Measurements from ENCODE around the gene ARID4A.
A peak's percentile ranks its signal among the peaks of the same experiment; 100 is the strongest.
"Not testable (repeated sequence)": the region's sequence is repeated elsewhere in the genome, so short reads cannot be mapped to it uniquely, and the experiment has no call there.

ARID4A gene

DNA sequence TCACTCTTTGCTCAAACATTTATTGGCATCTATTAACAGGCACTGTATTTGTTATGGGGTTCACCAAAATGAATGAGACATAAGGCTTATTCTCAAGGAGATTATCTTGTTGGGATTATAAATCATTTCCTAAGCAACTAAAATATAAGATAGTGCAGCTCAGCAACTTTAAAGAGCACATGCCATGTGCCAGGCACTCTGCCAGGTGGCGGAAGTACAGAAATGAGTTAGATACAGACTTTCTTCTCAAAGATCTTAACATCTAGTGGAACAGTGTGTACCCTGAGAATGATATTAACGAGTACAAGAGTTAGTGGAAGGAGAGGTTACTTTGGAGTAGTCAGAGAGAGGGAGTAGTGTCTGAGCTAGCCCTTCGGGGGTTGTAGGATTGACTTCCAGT, 68.9 kb downstream of the ARID4A start:
- no peak for DNase-seq

DNA sequence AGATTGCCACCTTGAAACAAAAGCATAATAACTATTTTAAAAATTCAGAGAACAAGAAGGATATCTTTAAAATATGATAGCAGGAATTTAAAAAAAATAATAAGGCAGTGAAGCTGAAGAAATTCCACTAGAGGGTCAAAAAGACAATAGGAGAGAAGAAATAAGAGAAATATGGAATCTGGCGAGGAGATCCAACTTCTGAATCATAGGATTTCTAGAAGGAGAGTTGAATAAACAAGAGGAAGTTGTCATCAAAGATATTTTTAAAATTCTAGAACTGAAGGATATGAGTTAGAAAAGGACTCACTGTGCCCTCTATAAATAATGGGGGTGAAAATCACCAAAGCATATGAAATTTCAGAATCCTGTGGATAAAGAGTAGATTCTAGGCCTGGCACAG, 70.6 kb downstream of the ARID4A start:
- DNase-seq, result no peak

DNA sequence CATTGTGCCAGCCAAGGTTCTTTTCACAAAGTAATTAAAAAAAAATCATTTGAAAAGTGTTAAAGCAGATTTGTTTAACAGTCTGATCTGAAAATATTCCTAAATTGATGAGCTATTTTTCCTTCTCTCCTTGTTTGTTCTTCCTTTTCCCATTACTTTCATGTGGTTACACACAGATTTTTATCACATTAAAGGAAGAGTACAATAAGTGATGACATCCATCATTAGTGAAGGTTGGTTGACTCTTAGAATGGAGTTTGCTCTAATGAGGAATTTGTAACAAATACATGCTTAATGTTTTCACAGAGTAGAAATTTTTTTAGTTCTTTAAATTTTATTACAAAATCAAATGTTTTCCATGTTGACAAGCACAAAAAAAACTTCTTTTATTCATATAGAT, 78.4 kb downstream of the ARID4A start:
- no peak for DNase-seq

DNA sequence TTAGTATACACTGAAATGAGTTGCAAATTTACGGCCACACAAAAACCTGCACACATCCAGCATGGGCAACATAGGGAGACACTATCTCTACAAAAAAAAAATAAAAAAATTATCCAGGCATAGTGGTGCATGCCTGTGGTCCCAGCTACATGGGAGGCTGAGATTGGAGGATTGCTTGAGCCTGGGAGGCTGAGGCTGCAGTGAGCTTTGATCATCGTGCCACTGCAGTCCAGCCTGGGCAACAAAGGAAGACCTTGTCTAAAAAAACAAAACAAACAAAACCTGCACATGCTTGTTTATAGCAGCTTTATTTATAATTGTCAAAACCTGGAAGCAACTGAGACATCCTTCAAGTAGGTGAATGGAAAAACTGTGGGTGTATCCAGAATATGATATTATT, 92.5 kb downstream of the ARID4A start:
- DNase-seq, result no peak

- no peak for DNase-seq
Measured at GRCh38 chr14:58395562-58395811, 97.1 kb downstream of the ARID4A start.

DNA sequence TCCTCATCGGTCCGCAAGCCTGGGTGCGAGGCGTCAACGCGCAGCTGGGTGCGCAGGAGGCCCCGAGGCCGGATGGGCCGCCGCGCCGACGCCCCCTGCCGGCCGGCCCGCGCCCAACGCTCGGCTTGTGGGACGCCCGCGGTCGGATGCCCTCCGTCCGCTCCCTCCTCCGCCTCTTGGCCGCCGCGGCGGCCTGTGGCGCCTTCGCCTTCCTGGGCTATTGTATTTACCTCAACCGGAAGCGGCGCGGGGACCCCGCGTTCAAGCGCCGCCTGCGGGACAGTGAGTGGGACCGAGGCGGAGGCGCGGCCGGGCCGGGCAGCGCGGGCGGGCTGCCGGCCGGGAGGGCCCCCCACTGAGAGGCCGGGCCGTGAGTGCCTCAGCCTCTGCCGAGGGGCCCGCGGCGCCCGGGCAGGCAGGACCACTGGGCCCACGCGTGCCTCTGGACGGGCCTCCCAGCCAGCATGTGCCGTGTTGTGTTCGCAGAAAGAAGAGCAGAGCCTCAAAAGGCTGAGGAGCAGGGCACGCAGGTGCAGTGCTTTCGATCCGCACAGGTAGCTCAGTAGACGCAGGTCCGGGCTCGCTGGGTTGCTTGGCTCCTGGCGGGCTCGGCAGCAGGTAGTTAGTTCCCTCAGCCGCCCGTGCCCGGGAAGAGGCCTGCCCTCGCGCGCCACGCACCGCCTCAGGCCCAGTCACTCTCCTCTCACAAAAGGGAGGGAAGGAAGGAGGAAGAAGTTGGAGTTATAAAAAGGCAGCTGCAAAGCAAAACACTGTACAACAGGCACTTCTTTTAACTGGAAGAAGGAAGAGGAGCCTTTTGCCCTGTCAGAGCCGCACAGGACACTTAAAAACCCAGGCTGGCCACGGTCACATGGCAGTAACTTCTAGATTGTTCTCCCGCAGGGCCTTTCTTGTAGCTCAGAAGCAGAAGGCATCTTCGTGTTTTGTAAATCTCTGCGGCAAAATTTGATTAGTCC, 97.7 kb downstream of the ARID4A start, which contains the start of gene TOMM20L:
Gene TOMM20L (plus strand): TSS at position 119 of the 977 bp plus-strand sequence. CDS start 28 bp downstream, at position 147.
- DNase-seq, result peak; percentile 54

DNA sequence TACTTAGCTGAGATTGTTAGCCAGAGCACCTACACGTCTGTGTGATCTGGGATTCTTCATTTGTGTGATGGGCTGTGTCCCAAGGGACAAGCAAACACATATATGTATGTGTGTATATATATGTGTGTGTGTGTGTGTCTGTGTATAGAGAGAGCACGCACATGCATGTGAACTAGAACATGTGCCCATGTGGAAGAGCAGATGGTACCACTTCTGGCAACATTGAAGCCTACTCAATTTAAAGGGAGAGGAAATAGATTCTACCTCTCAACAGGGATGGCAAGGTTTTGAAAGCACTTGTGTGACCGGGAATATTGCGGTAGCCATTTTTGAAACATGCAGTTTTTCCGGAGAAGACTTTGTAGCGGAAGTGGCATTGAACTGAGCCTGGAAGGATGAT, 98.8 kb downstream of the ARID4A start:
- no peak for DNase-seq

DNA sequence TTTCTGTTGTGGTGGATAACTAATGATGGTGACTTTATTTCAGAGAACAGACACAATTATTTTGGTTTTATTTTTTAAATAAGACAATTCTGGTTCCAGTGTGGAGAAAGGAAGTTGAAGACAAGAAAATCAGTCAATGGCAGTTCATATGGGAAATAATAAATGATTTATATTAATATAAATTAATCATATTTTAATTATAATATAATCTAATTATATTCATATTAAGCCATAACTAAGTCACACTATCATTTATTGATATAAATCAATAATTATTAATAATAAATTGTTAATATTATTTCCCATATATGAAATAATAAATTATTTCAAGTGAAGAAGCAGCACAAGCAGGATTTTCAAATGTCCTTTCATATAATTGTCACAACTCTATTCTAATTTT, 100.1 kb downstream of the ARID4A start:
- no peak for DNase-seq

GRCh38 chr14:58398895-58399294, 100.5 kb downstream of the ARID4A start:
- no peak for DNase-seq

- DNase-seq, result no peak
Measured at GRCh38 chr14:58401587-58401986, 103.2 kb downstream of the ARID4A start.

DNA sequence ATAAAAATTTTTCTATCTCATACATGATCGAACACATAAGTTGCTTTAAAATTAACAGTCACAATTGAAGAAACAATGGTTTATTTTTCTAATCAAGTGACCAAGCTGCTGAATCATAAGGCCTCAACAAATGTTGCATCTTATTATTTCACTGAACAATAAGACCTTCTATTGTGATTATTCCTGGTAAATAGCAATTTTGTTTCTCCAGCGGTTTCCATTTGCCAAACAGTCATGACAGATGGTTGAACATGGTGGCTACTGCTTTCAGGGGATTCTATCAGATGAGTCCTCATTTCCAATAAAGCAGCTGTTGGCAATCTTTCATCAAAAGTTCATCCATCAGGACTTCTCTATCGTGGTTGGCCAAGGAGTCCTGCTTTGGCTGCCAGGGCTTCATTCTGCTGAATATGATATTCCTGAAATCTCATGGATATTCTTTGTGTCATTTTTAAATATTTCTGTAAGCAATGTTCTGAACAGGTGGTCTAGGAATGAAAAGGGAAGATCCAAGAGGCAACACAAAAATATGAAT, 110.4 kb downstream of the ARID4A start:
- no peak for DNase-seq

GRCh38 chr14:58414845-58415244, 116.5 kb downstream of the ARID4A start:
- no peak for DNase-seq

- DNase-seq, result no peak
Measured at GRCh38 chr14:58415636-58416547, 117.5 kb downstream of the ARID4A start.

DNA sequence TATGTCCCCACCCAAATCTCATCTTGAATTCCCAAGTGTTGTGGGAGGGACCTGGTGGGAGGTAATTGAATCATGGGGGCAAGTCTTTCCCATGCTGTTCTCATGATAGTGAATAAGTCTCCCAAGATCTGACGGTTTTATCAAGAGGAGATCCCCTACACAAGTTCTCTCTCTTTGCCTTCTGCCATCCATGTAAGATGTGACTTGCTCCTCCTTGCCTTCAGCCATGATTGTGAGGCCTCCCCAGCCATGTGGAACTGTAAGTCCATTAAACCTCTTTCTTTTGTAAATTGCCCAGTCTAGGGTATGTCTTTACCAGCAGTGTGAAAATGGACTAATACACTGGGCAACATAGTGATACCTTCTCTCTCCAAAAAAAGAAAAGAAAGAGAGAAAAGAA, 118.6 kb downstream of the ARID4A start:
- not testable (repeated sequence) for DNase-seq

All from NCI-H1092 (cell line).